K562 (cell line): Measurements from ENCODE around the gene FGGY. TPM values are rescaled to one million over a fixed set of nuclear protein-coding genes. Genes with fewer than 3 reads are reported as not detected.
A peak's percentile ranks its signal among the peaks of the same experiment; 100 is the strongest.

Experiments used
- CBX1 ChIP-seq: sonication (generic); IDR thresholded peaks from 2 replicates; pipeline ENCODE4 v1.6.1; 2016; ENCODE audit warnings: antibody characterized with exemption, low read depth, mild to moderate bottlenecking
- CBX2 ChIP-seq: fragments of 200-600 bp; sonication (generic); IDR thresholded peaks from one replicate; pipeline ENCODE4 v1.6.1; 2012; ENCODE audit warnings: mild to moderate bottlenecking, low read length, inconsistent platforms; ENCODE audit not compliant: insufficient read depth, poor library complexity, severe bottlenecking
- CC2D1A ChIP-seq: fragments of 450-650 bp; IDR thresholded peaks from 2 replicates; pipeline ENCODE4 v1.6.1; 2017; ENCODE audit warnings: mild to moderate bottlenecking
- CHD2 ChIP-seq: IDR thresholded peaks from 2 replicates; pipeline ENCODE4 v1.6.1; 2011; ENCODE audit warnings: low read depth, low read length
- CREB1 ChIP-seq, 2 experiments: sonication (generic) in 1 of 2; formaldehyde crosslinking in 1 of 2; IDR thresholded peaks; 2 replicates each; pipeline versions ENCODE4 v1.6.1 to v1.8.0; 2012 to 2022; ENCODE audit warnings: inconsistent platforms in 1 of 2, mild to moderate bottlenecking in 1 of 2, missing genetic modification reagents in 1 of 2, moderate library complexity in 1 of 2
- ETV5 ChIP-seq: sonication (generic); formaldehyde crosslinking; IDR thresholded peaks from 2 replicates; pipeline ENCODE4 v1.4.0; 2020; ENCODE audit warnings: low read depth, mild to moderate bottlenecking, missing genetic modification reagents
- HDAC6 ChIP-seq: IDR thresholded peaks from 2 replicates; pipeline ENCODE4 v1.6.1; 2012; ENCODE audit warnings: low read depth, mild to moderate bottlenecking, control low read depth, inconsistent platforms, low read length, moderate library complexity
- JUNB ChIP-seq: fragments of 450-650 bp; formaldehyde crosslinking; conservative IDR thresholded peaks from 2 replicates; pipeline ENCODE4 v1.4.0; 2020; ENCODE audit warnings: mild to moderate bottlenecking
- KAT8 ChIP-seq: fragments of 450-650 bp; IDR thresholded peaks from 2 replicates; pipeline ENCODE4 v1.6.1; 2016; ENCODE audit warnings: low read depth, mild to moderate bottlenecking
- KDM5B ChIP-seq: fragments of 200-600 bp; sonication (generic); IDR thresholded peaks from 2 replicates; pipeline ENCODE4 v1.6.1; 2012; ENCODE audit warnings: low read depth, mild to moderate bottlenecking, moderate library complexity, low read length, control low read depth, inconsistent platforms; ENCODE audit not compliant: insufficient replicate concordance
- NBN ChIP-seq: fragments of 450-650 bp; IDR thresholded peaks from 2 replicates; pipeline ENCODE4 v1.6.1; 2016; ENCODE audit warnings: low read depth, mild to moderate bottlenecking
- NR2C2 ChIP-seq, 2 experiments: fragments of 200-800 bp in 1 of 2; sonication (Bioruptor generic) in 1 of 2; sonication (generic) in 1 of 2; formaldehyde crosslinking in 1 of 2; IDR thresholded peaks; 2 replicates each; pipeline versions ENCODE4 v1.6.1 to v1.8.0; 2016 to 2022; ENCODE audit warnings: mild to moderate bottlenecking in 1 of 2, missing compliant biosample characterization in 1 of 2, missing genetic modification characterization in 1 of 2, missing genetic modification reagents in 1 of 2
- PCBP1 ChIP-seq: fragments of 200-400 bp; formaldehyde crosslinking; IDR thresholded peaks from 2 replicates; pipeline ENCODE4 v1.6.1; 2018; ENCODE audit warnings: mild to moderate bottlenecking, low read depth, low read length; ENCODE audit not compliant: poor library complexity, severe bottlenecking
- POLR2G ChIP-seq: fragments of 200-400 bp; formaldehyde crosslinking; IDR thresholded peaks from 2 replicates; pipeline ENCODE4 v1.6.1; 2017; ENCODE audit warnings: low read depth, mild to moderate bottlenecking, antibody characterized with exemption, low read length, moderate library complexity
- PRMT5 ChIP-seq: sonication (generic); formaldehyde crosslinking; IDR thresholded peaks from 2 replicates; pipeline ENCODE4 v1.5.0; 2020; ENCODE audit warnings: missing genetic modification reagents
- PYGO2 ChIP-seq: fragments of 450-650 bp; IDR thresholded peaks from 2 replicates; pipeline ENCODE4 v1.6.1; 2016; ENCODE audit warnings: mild to moderate bottlenecking, missing genetic modification characterization, moderate library complexity, missing compliant biosample characterization
- RBM17 ChIP-seq: fragments of 200-400 bp; formaldehyde crosslinking; IDR thresholded peaks from 2 replicates; pipeline ENCODE4 v1.6.1; 2017; ENCODE audit warnings: low read depth, mild to moderate bottlenecking, low read length, borderline replicate concordance
- RERE ChIP-seq: sonication (generic); formaldehyde crosslinking; IDR thresholded peaks from 2 replicates; pipeline ENCODE4 v1.8.0; 2023; ENCODE audit warnings: missing genetic modification reagents, mild to moderate bottlenecking, borderline replicate concordance
- RUNX1 ChIP-seq: sonication (generic); IDR thresholded peaks from 2 replicates; pipeline ENCODE4 v1.6.1; 2016; ENCODE audit warnings: antibody characterized with exemption, low read depth
- ZFP36 ChIP-seq: fragments of 150-350 bp; IDR thresholded peaks from 2 replicates; pipeline ENCODE4 v1.6.1; 2018; ENCODE audit warnings: low read length, low read depth; ENCODE audit not compliant: partially characterized antibody
- ZNF12 ChIP-seq: sonication (generic); formaldehyde crosslinking; IDR thresholded peaks from 2 replicates; pipeline ENCODE4 v1.4.0; 2020; ENCODE audit warnings: mild to moderate bottlenecking, missing genetic modification reagents
- ZNF146 ChIP-seq: IDR thresholded peaks from one replicate; pipeline ENCODE4 v1.6.1; 2018; ENCODE audit warnings: missing compliant biosample characterization; ENCODE audit not compliant: unreplicated experiment
- ZNF41 ChIP-seq: fragments of 250-450 bp; sonication (Bioruptor Pico); conservative IDR thresholded peaks from 2 replicates; pipeline ENCODE4 v1.4.0; 2020; ENCODE audit warnings: mild to moderate bottlenecking
- polyA plus RNA-seq, 8 experiments: library from polyadenylated mRNA; depleted of rRNA in 4 of 8; stranded (reverse) in 5 of 8; unstranded in 3 of 8; fragments of >200 nt; fragmentation: Nextera tagmentation in 2 of 8; fragmentation: Illumina TruSeq in 1 of 8; extraction: Ambion mirVana in 2 of 8; extraction: Trizol in 1 of 8; gene quantifications; 2 replicates each; pipeline versions ENCODE4 v1.2.1 to v1.2.3, GENCODE V29; 2011 to 2014; ENCODE audit warnings: inconsistent platforms in 1 of 8, missing spikeins in 1 of 8
- total RNA-seq, 7 experiments: library from RNA; depleted of rRNA in 6 of 7; stranded (reverse); fragments of >200 nt in 6 of 7; fragmentation: Illumina TruSeq in 2 of 7; extraction: Trizol in 2 of 7; gene quantifications; 2 replicates each; pipeline versions ENCODE4 v1.2.1 to v1.2.3, GENCODE V29; 2011 to 2021; ENCODE audit warnings: low replicate concordance in 1 of 7

Gene FGGY
- total and polyA plus RNA-seq, 9 of the 15 experiments (the other 6 are each of a cell fraction or from before 2014, with no cell fraction given), result 9.7 to 19.2 (median 12.6) TPM

DNA sequence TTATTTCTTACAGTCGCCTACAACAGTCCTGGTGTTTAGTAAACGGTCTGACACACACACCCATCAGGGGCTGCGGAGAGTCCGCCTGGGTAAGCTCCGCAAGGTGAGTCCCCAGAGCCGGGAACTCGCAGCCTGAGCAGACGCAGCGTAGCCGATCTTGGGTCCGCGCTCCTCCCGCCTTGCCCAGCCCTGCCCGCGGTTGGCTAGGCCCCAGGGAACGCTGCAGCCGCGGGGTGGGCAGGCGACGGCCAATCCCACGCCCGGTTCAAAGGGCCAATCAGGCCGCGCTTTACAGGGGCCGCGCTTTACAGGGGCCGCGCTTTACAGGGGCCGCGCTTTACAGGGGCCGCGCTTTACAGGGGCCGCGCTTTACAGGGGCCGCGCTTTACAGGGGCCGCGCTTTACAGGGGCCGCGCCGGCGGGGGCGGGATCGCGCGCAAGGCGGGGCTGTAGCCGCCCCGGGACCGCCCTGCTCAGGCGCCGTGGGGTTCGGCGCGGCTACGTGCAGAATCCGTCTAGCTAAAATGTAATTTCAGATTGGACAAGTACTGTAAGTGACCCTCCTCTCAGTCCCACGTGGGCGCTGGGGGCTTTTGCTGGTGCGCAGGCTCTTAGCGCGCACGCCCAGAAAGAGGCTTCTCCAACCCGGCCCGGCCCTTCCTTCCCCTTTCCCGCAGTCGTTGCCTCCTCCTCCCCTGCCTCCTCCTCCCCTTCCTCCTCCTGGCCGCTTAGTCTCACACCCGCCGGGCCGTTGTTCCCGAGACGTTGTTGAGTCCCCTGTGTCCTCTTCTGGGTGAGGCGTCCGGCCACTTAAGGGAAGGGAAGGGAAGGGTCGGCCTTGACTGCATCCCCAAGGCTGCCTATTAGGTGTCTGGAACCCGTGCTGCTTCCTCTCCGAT is at the start of gene FGGY (continued):
- TF ChIP-seq CREB1 (IDR thresholded peaks at IDR 0.05), result no peak; the same call in 1 of the 2 replicates
- TF ChIP-seq CREB1 (CRISPR knock-in tag; IDR thresholded peaks at IDR 0.05), result peak; percentile 14; the same call in 1 of the 2 replicates
- TF ChIP-seq JUNB (CRISPR knock-in tag), result no peak
- TF ChIP-seq NBN, result peak; percentile 54; the same call in 1 of the 2 replicates
- TF ChIP-seq CC2D1A, result 0 out of 2 replicates have a peak, but pooled peaks have one; percentile 12
- TF ChIP-seq ZNF146, result no peak
- no peak for TF ChIP-seq KAT8
- TF ChIP-seq HDAC6, result no peak
- TF ChIP-seq PCBP1, result peak; percentile 70
- peak; percentile 16 for TF ChIP-seq ZFP36
- no peak for TF ChIP-seq CBX2
- peak; percentile 67; the same call in 1 of the 2 replicates for TF ChIP-seq ZNF12 (CRISPR knock-in tag)
- no peak for TF ChIP-seq PYGO2 (tag)
- no peak for TF ChIP-seq RBM17
- TF ChIP-seq CBX1, result peak; percentile 53; the same call in 1 of the 2 replicates
- TF ChIP-seq PRMT5 (CRISPR knock-in tag), result no peak
- TF ChIP-seq ETV5 (CRISPR knock-in tag), result peak; percentile 11; the same call in 1 of the 2 replicates
- TF ChIP-seq NR2C2 (CRISPR knock-in tag; IDR thresholded peaks at IDR 0.05), result no peak
- TF ChIP-seq NR2C2 (tag; IDR thresholded peaks at IDR 0.05), result peak; percentile 44
- no peak for TF ChIP-seq ZNF41 (CRISPR knock-in tag)
- peak; percentile 79 for TF ChIP-seq KDM5B
- TF ChIP-seq RUNX1, result no peak
- peak; percentile 84 for TF ChIP-seq POLR2G
- TF ChIP-seq RERE (CRISPR knock-in tag), result no peak
- no peak for TF ChIP-seq CHD2
